Fibroblast of lung (primary cell): Measurements from ENCODE around the gene WDR7.

ENCODE experiments used
- EZH2 ChIP-seq: IDR thresholded peaks from 2 replicates; pipeline ENCODE4 v1.5.1; 2012; ENCODE audit warnings: low read length, control low read depth, mild to moderate bottlenecking; ENCODE audit errors: missing control alignments
- TF ChIP-seq, protein P1 (sequence below), 2 donors: IDR thresholded peaks in 1 of 2; conservative IDR thresholded peaks in 1 of 2; 1 replicate in 1 of 2; 2 replicates in 1 of 2; pipeline ENCODE4 v1.5.1; 2011 to 2012; ENCODE audit warnings: low read length in 2 of 2, control low read depth in 1 of 2, inconsistent platforms in 1 of 2, low read depth in 1 of 2, mild to moderate bottlenecking in 1 of 2

GRCh38 chr18:56803051-56803450 lies 151.9 kb downstream of the WDR7 start:
- TF ChIP-seq, protein P1, sequence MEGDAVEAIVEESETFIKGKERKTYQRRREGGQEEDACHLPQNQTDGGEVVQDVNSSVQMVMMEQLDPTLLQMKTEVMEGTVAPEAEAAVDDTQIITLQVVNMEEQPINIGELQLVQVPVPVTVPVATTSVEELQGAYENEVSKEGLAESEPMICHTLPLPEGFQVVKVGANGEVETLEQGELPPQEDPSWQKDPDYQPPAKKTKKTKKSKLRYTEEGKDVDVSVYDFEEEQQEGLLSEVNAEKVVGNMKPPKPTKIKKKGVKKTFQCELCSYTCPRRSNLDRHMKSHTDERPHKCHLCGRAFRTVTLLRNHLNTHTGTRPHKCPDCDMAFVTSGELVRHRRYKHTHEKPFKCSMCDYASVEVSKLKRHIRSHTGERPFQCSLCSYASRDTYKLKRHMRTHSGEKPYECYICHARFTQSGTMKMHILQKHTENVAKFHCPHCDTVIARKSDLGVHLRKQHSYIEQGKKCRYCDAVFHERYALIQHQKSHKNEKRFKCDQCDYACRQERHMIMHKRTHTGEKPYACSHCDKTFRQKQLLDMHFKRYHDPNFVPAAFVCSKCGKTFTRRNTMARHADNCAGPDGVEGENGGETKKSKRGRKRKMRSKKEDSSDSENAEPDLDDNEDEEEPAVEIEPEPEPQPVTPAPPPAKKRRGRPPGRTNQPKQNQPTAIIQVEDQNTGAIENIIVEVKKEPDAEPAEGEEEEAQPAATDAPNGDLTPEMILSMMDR (conservative IDR thresholded peaks at IDR 0.05 in 1 of 2, IDR thresholded peaks at IDR 0.05 in 1 of 2; ENCODE audit: low read depth in 1 of 2, low read length in 2 of 2), result no peak
- no peak for TF ChIP-seq EZH2
